Measurements from ENCODE around the gene DOK4. TPM values are rescaled to one million over a fixed set of nuclear protein-coding genes. Genes with fewer than 3 reads are reported as not detected.

DOK4 gene
- total RNA-seq, 1 experiment from 2014 or later: 6.8 TPM

DNA sequence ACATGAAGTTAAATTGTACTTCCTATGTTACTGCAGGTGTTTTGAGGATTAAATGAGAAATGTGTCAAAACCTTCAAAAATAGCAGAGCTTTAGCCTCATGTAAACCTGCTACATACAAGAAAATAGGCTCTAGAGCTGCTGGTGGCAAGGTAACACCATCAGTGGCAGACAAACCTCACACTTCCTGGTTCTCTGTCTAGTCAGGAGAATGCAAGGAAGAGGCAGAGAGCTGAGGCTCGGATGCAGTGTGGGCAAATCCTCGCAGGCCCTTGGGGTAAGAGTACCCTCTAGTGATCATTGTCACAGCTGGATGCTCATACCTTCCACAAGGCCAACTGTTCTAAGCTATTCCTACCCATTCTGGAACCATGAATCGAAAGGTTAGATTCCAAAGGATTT, 53.3 kb downstream of the DOK4 start:
- H3K27ac ChIP-seq (ENCODE audit: low read length): no peak overlapping the region
- H3K36me3 ChIP-seq (ENCODE audit: control insufficient read depth, insufficient read depth, low read length): peaks cover 21% of the 10 kb centered on the region
- no TSS peak for BruUV-seq (replicated peaks)
- in situ Hi-C loops (cut with HindIII; ENCODE audit: low pct_unique_long_range_greater_than_20kb, low sequenced_read_pairs) (no loop called here), intact Hi-C loops (cut with micrococcal nuclease; ENCODE audit: unreplicated experiment) (no loop called here)
- ChIA-PET POLR2A (interaction anchor here (0.5 kb wide), 1 partner anchor 73 kb away, joined by 8 read pairs; no protein-coding TSS in a partner anchor), CTCF (no interaction called here)
- TF ChIP-seq SIN3A (IDR thresholded peaks at IDR 0.05; ENCODE audit: borderline replicate concordance, insufficient read depth, low read depth, low read length) (no peak), POLR2AphosphoS5 (IDR thresholded peaks at IDR 0.05; ENCODE audit: low read depth, low read length) (no peak), TCF7L2 (IDR thresholded peaks at IDR 0.05; ENCODE audit: low read depth, low read length) (no peak)
- TF ChIP-seq, protein P1, sequence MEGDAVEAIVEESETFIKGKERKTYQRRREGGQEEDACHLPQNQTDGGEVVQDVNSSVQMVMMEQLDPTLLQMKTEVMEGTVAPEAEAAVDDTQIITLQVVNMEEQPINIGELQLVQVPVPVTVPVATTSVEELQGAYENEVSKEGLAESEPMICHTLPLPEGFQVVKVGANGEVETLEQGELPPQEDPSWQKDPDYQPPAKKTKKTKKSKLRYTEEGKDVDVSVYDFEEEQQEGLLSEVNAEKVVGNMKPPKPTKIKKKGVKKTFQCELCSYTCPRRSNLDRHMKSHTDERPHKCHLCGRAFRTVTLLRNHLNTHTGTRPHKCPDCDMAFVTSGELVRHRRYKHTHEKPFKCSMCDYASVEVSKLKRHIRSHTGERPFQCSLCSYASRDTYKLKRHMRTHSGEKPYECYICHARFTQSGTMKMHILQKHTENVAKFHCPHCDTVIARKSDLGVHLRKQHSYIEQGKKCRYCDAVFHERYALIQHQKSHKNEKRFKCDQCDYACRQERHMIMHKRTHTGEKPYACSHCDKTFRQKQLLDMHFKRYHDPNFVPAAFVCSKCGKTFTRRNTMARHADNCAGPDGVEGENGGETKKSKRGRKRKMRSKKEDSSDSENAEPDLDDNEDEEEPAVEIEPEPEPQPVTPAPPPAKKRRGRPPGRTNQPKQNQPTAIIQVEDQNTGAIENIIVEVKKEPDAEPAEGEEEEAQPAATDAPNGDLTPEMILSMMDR (IDR thresholded peaks at IDR 0.05): no peak
- TF ChIP-seq, protein P2, sequence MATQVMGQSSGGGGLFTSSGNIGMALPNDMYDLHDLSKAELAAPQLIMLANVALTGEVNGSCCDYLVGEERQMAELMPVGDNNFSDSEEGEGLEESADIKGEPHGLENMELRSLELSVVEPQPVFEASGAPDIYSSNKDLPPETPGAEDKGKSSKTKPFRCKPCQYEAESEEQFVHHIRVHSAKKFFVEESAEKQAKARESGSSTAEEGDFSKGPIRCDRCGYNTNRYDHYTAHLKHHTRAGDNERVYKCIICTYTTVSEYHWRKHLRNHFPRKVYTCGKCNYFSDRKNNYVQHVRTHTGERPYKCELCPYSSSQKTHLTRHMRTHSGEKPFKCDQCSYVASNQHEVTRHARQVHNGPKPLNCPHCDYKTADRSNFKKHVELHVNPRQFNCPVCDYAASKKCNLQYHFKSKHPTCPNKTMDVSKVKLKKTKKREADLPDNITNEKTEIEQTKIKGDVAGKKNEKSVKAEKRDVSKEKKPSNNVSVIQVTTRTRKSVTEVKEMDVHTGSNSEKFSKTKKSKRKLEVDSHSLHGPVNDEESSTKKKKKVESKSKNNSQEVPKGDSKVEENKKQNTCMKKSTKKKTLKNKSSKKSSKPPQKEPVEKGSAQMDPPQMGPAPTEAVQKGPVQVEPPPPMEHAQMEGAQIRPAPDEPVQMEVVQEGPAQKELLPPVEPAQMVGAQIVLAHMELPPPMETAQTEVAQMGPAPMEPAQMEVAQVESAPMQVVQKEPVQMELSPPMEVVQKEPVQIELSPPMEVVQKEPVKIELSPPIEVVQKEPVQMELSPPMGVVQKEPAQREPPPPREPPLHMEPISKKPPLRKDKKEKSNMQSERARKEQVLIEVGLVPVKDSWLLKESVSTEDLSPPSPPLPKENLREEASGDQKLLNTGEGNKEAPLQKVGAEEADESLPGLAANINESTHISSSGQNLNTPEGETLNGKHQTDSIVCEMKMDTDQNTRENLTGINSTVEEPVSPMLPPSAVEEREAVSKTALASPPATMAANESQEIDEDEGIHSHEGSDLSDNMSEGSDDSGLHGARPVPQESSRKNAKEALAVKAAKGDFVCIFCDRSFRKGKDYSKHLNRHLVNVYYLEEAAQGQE (IDR thresholded peaks at IDR 0.05; ENCODE audit: insufficient read depth in 1 of 2, low read depth in 2 of 2, low read length in 1 of 2): no peak
- H3K27me3 ChIP-seq (ENCODE audit: control insufficient read depth, insufficient read depth, low read length): no peaks in the 10 kb centered on the region
- DNase-seq (ENCODE audit: low read depth, low spot score): no peak
- no peak overlapping the region for H3K4me3 ChIP-seq (ENCODE audit: low read depth in 2 of 2, low read length in 2 of 2)
- no peak for ATAC-seq
- H3K4me1 ChIP-seq (ENCODE audit: control insufficient read depth, insufficient read depth, low read length): no peaks in the 10 kb centered on the region
- no peaks in the 10 kb centered on the region for H3K9me3 ChIP-seq (ENCODE audit: control insufficient read depth, insufficient read depth, low read depth, low read length)

DNA sequence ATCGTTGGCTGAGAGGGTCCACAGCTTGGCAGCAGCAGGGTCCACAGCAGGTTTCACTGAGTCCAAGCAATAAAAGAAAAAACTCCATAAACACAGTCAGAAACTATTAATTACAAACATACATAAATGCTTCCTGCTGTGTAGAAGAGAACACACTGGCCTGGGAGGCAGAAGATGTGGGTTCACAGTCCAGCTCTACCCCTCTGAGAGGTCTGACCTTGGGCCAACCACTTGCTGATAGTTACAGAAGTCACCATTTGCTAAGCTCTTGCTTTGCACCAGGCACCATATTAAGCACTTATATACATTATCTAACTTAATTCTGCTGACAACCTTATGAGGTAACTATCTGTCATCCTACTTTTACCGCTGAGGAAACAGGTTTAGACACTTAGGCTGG, 53.8 kb downstream of the DOK4 start:
- H3K9me3 ChIP-seq (ENCODE audit: control insufficient read depth, insufficient read depth, low read depth, low read length): no peaks in the 10 kb centered on the region
- ChIA-PET POLR2A (no interaction called here), CTCF (no interaction called here)
- H3K27me3 ChIP-seq (ENCODE audit: control insufficient read depth, insufficient read depth, low read length): no peaks in the 10 kb centered on the region
- in situ Hi-C loops (cut with HindIII; ENCODE audit: low pct_unique_long_range_greater_than_20kb, low sequenced_read_pairs): no loop called here
- BruUV-seq (replicated peaks): no TSS peak
- no peak overlapping the region for H3K4me3 ChIP-seq (ENCODE audit: low read depth in 2 of 2, low read length in 2 of 2)
- H3K27ac ChIP-seq (ENCODE audit: low read length): no peak overlapping the region
- DNase-seq (ENCODE audit: low read depth, low spot score) (no peak), ATAC-seq (no peak)
- intact Hi-C loops (cut with micrococcal nuclease; ENCODE audit: unreplicated experiment): no loop called here
- no peaks in the 10 kb centered on the region for H3K4me1 ChIP-seq (ENCODE audit: control insufficient read depth, insufficient read depth, low read length)
- peaks cover 21% of the 10 kb centered on the region for H3K36me3 ChIP-seq (ENCODE audit: control insufficient read depth, insufficient read depth, low read length)
- TF ChIP-seq TCF7L2 (IDR thresholded peaks at IDR 0.05; ENCODE audit: low read depth, low read length) (no peak), POLR2AphosphoS5 (IDR thresholded peaks at IDR 0.05; ENCODE audit: low read depth, low read length) (no peak), SIN3A (IDR thresholded peaks at IDR 0.05; ENCODE audit: borderline replicate concordance, insufficient read depth, low read depth, low read length) (no peak)
- TF ChIP-seq, protein P2 (IDR thresholded peaks at IDR 0.05; ENCODE audit: insufficient read depth in 1 of 2, low read depth in 2 of 2, low read length in 1 of 2): no peak
- TF ChIP-seq, protein P1 (IDR thresholded peaks at IDR 0.05): no peak

All from Panc1 (cell line).